Psoas muscle (tissue), 8 donors: ENCODE data around the gene FHIP1B. TPM values are rescaled to one million over a fixed set of nuclear protein-coding genes. Genes with fewer than 3 reads are reported as not detected.

Experiments used
- ATAC-seq, 4 donors: fragments of 200-7000 bp; cut with Tn5 transposase; one replicate each; pipeline ENCODE4 v1.9.1; 2020; ENCODE audit warnings: moderate library complexity in 3 of 4, mild to moderate bottlenecking in 2 of 4
- DNase-seq, 2 donors: peaks; one replicate each; pipeline ENCODE4 v3.0.0-alpha.2; 2020
- H3K27ac ChIP-seq: fragments of 200-600 bp; one replicate; pipeline ENCODE4 v1.8.0; 2022
- H3K27me3 ChIP-seq, 3 donors: fragments of 200-600 bp in 1 of 3; one replicate each; pipeline versions ENCODE4 v1.6.1 to v1.8.0; 2013 to 2022; ENCODE audit warnings: low read length in 2 of 3, mild to moderate bottlenecking in 2 of 3, moderate library complexity in 1 of 3; ENCODE audit not compliant: insufficient read depth in 3 of 3
- H3K36me3 ChIP-seq, 2 donors: fragments of 200-600 bp in 1 of 2; one replicate each; pipeline versions ENCODE4 v1.6.1 to v1.8.0; 2013 to 2022; ENCODE audit warnings: low read depth in 1 of 2, mild to moderate bottlenecking in 1 of 2, moderate library complexity in 1 of 2; ENCODE audit not compliant: insufficient read depth in 1 of 2
- H3K4me1 ChIP-seq: fragments of 200-600 bp; one replicate; pipeline ENCODE4 v1.8.0; 2022
- H3K4me3 ChIP-seq: fragments of 200-600 bp; one replicate; pipeline ENCODE4 v1.8.0; 2022; ENCODE audit warnings: mild to moderate bottlenecking
- H3K9me3 ChIP-seq: fragments of 200-600 bp; one replicate; pipeline ENCODE4 v1.8.0; 2022
- CTCF ChIP-seq: fragments of 200-600 bp; IDR thresholded peaks from one replicate; pipeline ENCODE4 v1.8.0; 2022; ENCODE audit warnings: antibody characterized with exemption
- WGBS, 3 donors: extraction: QIAGEN DNeasy Blood & Tissue Kit; methylation state at CpG; one replicate each; pipeline versions ENCODE4 v1.1.6 to v1.1.7; 2013; 5-methylcytosine and 5-hydroxymethylcytosine counted together
- intact Hi-C, 2 donors: fragments of 100-400 bp; cut with DNase I; formaldehyde crosslinking; loops; one replicate each; pipeline versions ENCODE4 v1.11.0 to v1.14.2; 2022
- polyA plus RNA-seq, 3 donors: library from polyadenylated mRNA; stranded (reverse); fragments of 200-250 nt; gene quantifications; one replicate each; pipeline ENCODE4 v1.2.3, GENCODE V29; 2013
- total RNA-seq, 4 donors: library from RNA; stranded (reverse); fragmentation: NEBNext Ultra II Directional in 2 of 4; extraction: Animal tissue kit (Norgen Biotek cat#: 25700) in 2 of 4; gene quantifications; one replicate each; pipeline versions ENCODE4 v1.2.1 to v1.2.4, GENCODE V29; 2021 to 2023
- donor health status: healthy with polysubstance abuse.
- donor health status: DM: no; HTN: no; CAD: no; lungs with moderate emphysema.
- donor health status: Bipolar disorder and iron deficiency.
- donor health status: healthy.
- donor health status: DM: yes; HTN: yes; CAD: no.
- donor health status: DM: no; HTN: no; CAD: no.
- donor health status: DM: no; HTN: no; CAD: no.
- donor health status: DM: yes; HTN: yes; CAD: no.

FHIP1B gene
- total and polyA plus RNA-seq, 7 donors: 9.1 to 22.2 (median 16.8) TPM

- H3K4me1 ChIP-seq: no peaks in the 10 kb centered on the region
- intact Hi-C loops: no loop called here
- DNase-seq (no peak), ATAC-seq (no peak)
- no peaks in the 10 kb centered on the region for H3K36me3 ChIP-seq
- 93 to 94% (median 94%) methylated on average over 2 of the region's 2 CpGs for WGBS, 3 donors
- H3K27ac ChIP-seq: no peak overlapping the region
- TF ChIP-seq CTCF: no peak
- no peaks in the 10 kb centered on the region for H3K9me3 ChIP-seq
- no peaks in the 10 kb centered on the region for H3K27me3 ChIP-seq
- H3K4me3 ChIP-seq: no peak overlapping the region
Observed at GRCh38 chr11:6245536-6245935, 11.1 kb upstream of the FHIP1B start.

- Histone ChIP-seq H3K9me3 (no peaks in the 10 kb centered on the region), H3K4me1 (no peaks in the 10 kb centered on the region), H3K27me3 (no peaks in the 10 kb centered on the region), H3K27ac (no peak overlapping the region), H3K36me3 (no peaks in the 10 kb centered on the region), H3K4me3 (no peak overlapping the region)
- intact Hi-C loops: no loop called here
- DNase-seq: no peak
- TF ChIP-seq CTCF: no peak
- WGBS, 3 donors: 90 to 91% (median 90%) methylated on average over 7 of the region's 7 CpGs
- no peak for ATAC-seq
Observed at GRCh38 chr11:6241316-6241715, 6.9 kb upstream of the FHIP1B start.

GRCh38 chr11:6240781-6241180 is 6.3 kb upstream of the FHIP1B start:
- peaks cover 2% of the 10 kb centered on the region for H3K4me1 ChIP-seq
- no peaks in the 10 kb centered on the region for H3K9me3 ChIP-seq
- DNase-seq (no peak), ATAC-seq (no peak)
- H3K36me3 ChIP-seq: no peaks in the 10 kb centered on the region
- no peak for TF ChIP-seq CTCF
- no peak overlapping the region for H3K27ac ChIP-seq
- intact Hi-C loops: no loop called here
- H3K27me3 ChIP-seq: no peaks in the 10 kb centered on the region
- no peak overlapping the region for H3K4me3 ChIP-seq
- 64 to 77% (median 65%) methylated on average over 1 of the region's 1 CpG for WGBS, 3 donors

- Histone ChIP-seq H3K4me1 (peaks cover 6% of the 10 kb centered on the region), H3K9me3 (no peaks in the 10 kb centered on the region), H3K27me3 (no peaks in the 10 kb centered on the region), H3K4me3 (no peak overlapping the region), H3K36me3 (no peaks in the 10 kb centered on the region), H3K27ac (no peak overlapping the region)
- ATAC-seq (no peak), DNase-seq (no peak)
- TF ChIP-seq CTCF: no peak
- WGBS, 3 donors: 96 to 98% (median 96%) methylated on average over 28 of the region's 28 CpGs
- intact Hi-C loops: no loop called here
Observed at GRCh38 chr11:6240139-6240538, 5.7 kb upstream of the FHIP1B start.

- peaks cover 7% of the 10 kb centered on the region for H3K4me1 ChIP-seq
- 85 to 89% (median 88%) methylated on average over 1 of the region's 1 CpG for WGBS, 3 donors
- intact Hi-C loops: loop anchor here (5.0 to 10.0 kb wide), 3 partner anchors 78 to 376 kb away; partner anchors contain the start of genes TRIM3 (in 2 of the 2), TAF10 (in 1 of the 2) and TPP1 (in 1 of the 2)
- TF ChIP-seq CTCF: no peak
- no peak for DNase-seq
- H3K27me3 ChIP-seq: no peaks in the 10 kb centered on the region
- no peaks in the 10 kb centered on the region for H3K9me3 ChIP-seq
- no peaks in the 10 kb centered on the region for H3K36me3 ChIP-seq
- H3K4me3 ChIP-seq: no peak within 1 kb of the TSS
- H3K27ac ChIP-seq: no peak within 1 kb of the TSS
- ATAC-seq: no peak
Observed at GRCh38 chr11:6238902-6239301, 4.5 kb upstream of the FHIP1B start, which contains the start of gene CNGA4. Gene CNGA4 (plus strand): TSS chr11:6239089. CDS start chr11:6239207, 118 bp downstream.
